B cell (primary cell): ENCODE results near the gene CD200R1L.

Experiments used
- EZH2 ChIP-seq: IDR thresholded peaks from 2 replicates; pipeline ENCODE4 v1.6.1; 2012; ENCODE audit warnings: borderline replicate concordance, low read depth, mild to moderate bottlenecking, moderate library complexity, low read length; ENCODE audit not compliant: insufficient read depth, poor library complexity, severe bottlenecking
- TF ChIP-seq, protein P1 (sequence below): fragments of 200-600 bp; IDR thresholded peaks from one replicate; pipeline ENCODE4 v1.8.0; 2022; ENCODE audit warnings: antibody characterized with exemption, mild to moderate bottlenecking

DNA sequence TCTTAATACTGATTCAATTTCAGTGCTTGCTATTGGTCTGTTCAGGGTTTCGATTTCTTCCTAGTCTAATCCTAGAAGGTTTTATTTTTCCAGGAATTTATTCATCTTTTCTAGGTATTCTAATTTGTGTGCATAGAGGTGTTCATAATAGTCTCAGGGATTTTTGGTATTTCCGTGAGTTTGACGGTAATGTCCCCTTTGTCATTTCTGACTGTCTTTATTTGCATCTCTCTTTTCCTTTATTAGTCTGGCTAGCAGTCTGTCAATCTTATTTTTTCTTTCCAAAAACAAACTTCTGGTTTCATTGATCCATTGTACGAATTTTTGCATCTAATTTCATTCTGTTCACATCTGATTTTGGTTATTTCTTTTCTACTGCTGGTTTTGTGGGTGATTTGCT, 35.2 kb upstream of the CD200R1L start:
- TF ChIP-seq, protein P1, sequence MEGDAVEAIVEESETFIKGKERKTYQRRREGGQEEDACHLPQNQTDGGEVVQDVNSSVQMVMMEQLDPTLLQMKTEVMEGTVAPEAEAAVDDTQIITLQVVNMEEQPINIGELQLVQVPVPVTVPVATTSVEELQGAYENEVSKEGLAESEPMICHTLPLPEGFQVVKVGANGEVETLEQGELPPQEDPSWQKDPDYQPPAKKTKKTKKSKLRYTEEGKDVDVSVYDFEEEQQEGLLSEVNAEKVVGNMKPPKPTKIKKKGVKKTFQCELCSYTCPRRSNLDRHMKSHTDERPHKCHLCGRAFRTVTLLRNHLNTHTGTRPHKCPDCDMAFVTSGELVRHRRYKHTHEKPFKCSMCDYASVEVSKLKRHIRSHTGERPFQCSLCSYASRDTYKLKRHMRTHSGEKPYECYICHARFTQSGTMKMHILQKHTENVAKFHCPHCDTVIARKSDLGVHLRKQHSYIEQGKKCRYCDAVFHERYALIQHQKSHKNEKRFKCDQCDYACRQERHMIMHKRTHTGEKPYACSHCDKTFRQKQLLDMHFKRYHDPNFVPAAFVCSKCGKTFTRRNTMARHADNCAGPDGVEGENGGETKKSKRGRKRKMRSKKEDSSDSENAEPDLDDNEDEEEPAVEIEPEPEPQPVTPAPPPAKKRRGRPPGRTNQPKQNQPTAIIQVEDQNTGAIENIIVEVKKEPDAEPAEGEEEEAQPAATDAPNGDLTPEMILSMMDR = no peak
- no peak for TF ChIP-seq EZH2
